GM21825 (cell line): ENCODE measurements around the gene SPN.
"Not testable (repeated sequence)": the region's sequence is repeated elsewhere in the genome, so short reads cannot be mapped to it uniquely, and the experiment has no call there.

ENCODE experiments used
- ATAC-seq: cut with Tn5 transposase; IDR thresholded peaks from one replicate; pipeline ENCODE4 v1.9.1; 2021; ENCODE audit warnings: mild to moderate bottlenecking, moderate library complexity; ENCODE audit not compliant: unreplicated experiment

Gene SPN

GRCh38 chr16:29663016-29663806 is at the start of gene SPN:
TSS of gene SPN (plus strand) at chr16:29663247. CDS start at chr16:29663729, 482 bp downstream.
- no peak for ATAC-seq

GRCh38 chr16:29613307-29614057 is 49.6 kb upstream of the SPN start:
- peak; percentile 40 for ATAC-seq

- ATAC-seq, result not testable (repeated sequence)
Observed at GRCh38 chr16:29614691-29615314, 48.2 kb upstream of the SPN start.

GRCh38 chr16:29616127-29616526 is 46.9 kb upstream of the SPN start:
- not testable (repeated sequence) for ATAC-seq

GRCh38 chr16:29620591-29620990 is 42.5 kb upstream of the SPN start:
- not testable (repeated sequence) for ATAC-seq

GRCh38 chr16:29622738-29623137 is 40.3 kb upstream of the SPN start:
- not testable (repeated sequence) for ATAC-seq

GRCh38 chr16:29623253-29623652 is 39.8 kb upstream of the SPN start:
- ATAC-seq, result not testable (repeated sequence)

GRCh38 chr16:29625114-29625513 is 37.9 kb upstream of the SPN start:
- not testable (repeated sequence) for ATAC-seq

- not testable (repeated sequence) for ATAC-seq
Observed at GRCh38 chr16:29626778-29627331, 36.2 kb upstream of the SPN start.

- peak; percentile 60 for ATAC-seq
Observed at GRCh38 chr16:29627661-29628075, 35.4 kb upstream of the SPN start.

- ATAC-seq, result not testable (repeated sequence)
Observed at GRCh38 chr16:29628707-29629106, 34.3 kb upstream of the SPN start.

- not testable (repeated sequence) for ATAC-seq
Observed at GRCh38 chr16:29629318-29629717, 33.7 kb upstream of the SPN start.

- ATAC-seq, result not testable (repeated sequence)
Observed at GRCh38 chr16:29631658-29632057, 31.4 kb upstream of the SPN start.

- not testable (repeated sequence) for ATAC-seq
Observed at GRCh38 chr16:29635902-29636301, 27.1 kb upstream of the SPN start.

GRCh38 chr16:29636368-29636767 is 26.7 kb upstream of the SPN start:
- not testable (repeated sequence) for ATAC-seq

GRCh38 chr16:29638751-29639150 is 24.3 kb upstream of the SPN start:
- ATAC-seq, result not testable (repeated sequence)

GRCh38 chr16:29641561-29641960 is 21.5 kb upstream of the SPN start:
- ATAC-seq, result no peak

- no peak for ATAC-seq
Observed at GRCh38 chr16:29643596-29643995, 19.5 kb upstream of the SPN start.

GRCh38 chr16:29644338-29644857 is 18.6 kb upstream of the SPN start:
- peak; percentile 54 for ATAC-seq

- ATAC-seq, result no peak
Observed at GRCh38 chr16:29644973-29645693, 17.9 kb upstream of the SPN start.
